Measurements from ENCODE around the gene BRF1.

BRF1 gene

GRCh38 chr14:105207996-105208737 is 92.6 kb downstream of the BRF1 start:
- H3K9me3 ChIP-seq (ENCODE audit: low read depth, low read length), result no peaks in the 10 kb centered on the region
- TF ChIP-seq EZH2 (IDR thresholded peaks at IDR 0.05) (no peak), FOXP2 (optimal IDR thresholded peaks at IDR 0.05; ENCODE audit: control extremely low read depth, extremely low read length, insufficient read depth) (no peak), POLR2AphosphoS5 (IDR thresholded peaks at IDR 0.05; ENCODE audit: borderline replicate concordance, low read depth, low read length) (no peak)
- no peak overlapping the region for H3K27ac ChIP-seq
- no peak overlapping the region for H3K4me3 ChIP-seq
- no peak for DNase-seq (ENCODE audit: low read depth, low spot score)
- no peak overlapping the region for H3K9ac ChIP-seq (ENCODE audit: insufficient read length)
- H3K36me3 ChIP-seq (ENCODE audit: insufficient read depth, low read length), result no peaks in the 10 kb centered on the region; the same call in 1 of the 2 replicates

- TF ChIP-seq FOXP2 (optimal IDR thresholded peaks at IDR 0.05; ENCODE audit: control extremely low read depth, extremely low read length, insufficient read depth) (no peak), POLR2AphosphoS5 (IDR thresholded peaks at IDR 0.05; ENCODE audit: borderline replicate concordance, low read depth, low read length) (no peak), EZH2 (IDR thresholded peaks at IDR 0.05) (no peak)
- DNase-seq (ENCODE audit: low read depth, low spot score), result no peak
- Histone ChIP-seq H3K27ac (no peak overlapping the region), H3K9me3 (ENCODE audit: low read depth, low read length) (no peaks in the 10 kb centered on the region), H3K36me3 (ENCODE audit: insufficient read depth, low read length) (no peaks in the 10 kb centered on the region; the same call in 1 of the 2 replicates), H3K4me3 (no peak overlapping the region), H3K9ac (ENCODE audit: insufficient read length) (no peak overlapping the region)
Observed at GRCh38 chr14:105207460-105207901, 93.3 kb downstream of the BRF1 start.

- H3K36me3 ChIP-seq (ENCODE audit: insufficient read depth, low read length), result no peaks in the 10 kb centered on the region; the same call in 1 of the 2 replicates
- no peak for DNase-seq (ENCODE audit: low read depth, low spot score)
- no peak overlapping the region for H3K27ac ChIP-seq
- H3K9ac ChIP-seq (ENCODE audit: insufficient read length), result no peak overlapping the region
- no peak overlapping the region for H3K4me3 ChIP-seq
- no peak for TF ChIP-seq POLR2AphosphoS5 (IDR thresholded peaks at IDR 0.05; ENCODE audit: borderline replicate concordance, low read depth, low read length)
- no peak for TF ChIP-seq EZH2 (IDR thresholded peaks at IDR 0.05)
- no peak for TF ChIP-seq FOXP2 (optimal IDR thresholded peaks at IDR 0.05; ENCODE audit: control extremely low read depth, extremely low read length, insufficient read depth)
- no peaks in the 10 kb centered on the region for H3K9me3 ChIP-seq (ENCODE audit: low read depth, low read length)
Observed at GRCh38 chr14:105206873-105207272, 93.9 kb downstream of the BRF1 start.

GRCh38 chr14:105205673-105206208 is 95.1 kb downstream of the BRF1 start:
- TF ChIP-seq POLR2AphosphoS5 (IDR thresholded peaks at IDR 0.05; ENCODE audit: borderline replicate concordance, low read depth, low read length), result no peak
- no peak for TF ChIP-seq EZH2 (IDR thresholded peaks at IDR 0.05)
- TF ChIP-seq FOXP2 (optimal IDR thresholded peaks at IDR 0.05; ENCODE audit: control extremely low read depth, extremely low read length, insufficient read depth), result no peak
- no peak for DNase-seq (ENCODE audit: low read depth, low spot score)
- no peak overlapping the region for H3K27ac ChIP-seq
- H3K36me3 ChIP-seq (ENCODE audit: insufficient read depth, low read length), result no peaks in the 10 kb centered on the region; the same call in 1 of the 2 replicates
- H3K4me3 ChIP-seq, result no peak overlapping the region
- H3K9me3 ChIP-seq (ENCODE audit: low read depth, low read length), result no peaks in the 10 kb centered on the region
- H3K9ac ChIP-seq (ENCODE audit: insufficient read length), result no peak overlapping the region

- TF ChIP-seq FOXP2 (optimal IDR thresholded peaks at IDR 0.05; ENCODE audit: control extremely low read depth, extremely low read length, insufficient read depth) (no peak), EZH2 (IDR thresholded peaks at IDR 0.05) (no peak), POLR2AphosphoS5 (IDR thresholded peaks at IDR 0.05; ENCODE audit: borderline replicate concordance, low read depth, low read length) (no peak)
- Histone ChIP-seq H3K9ac (ENCODE audit: insufficient read length) (no peak overlapping the region), H3K27ac (no peak overlapping the region)
Observed at GRCh38 chr14:105204931-105205672, 95.7 kb downstream of the BRF1 start.

GRCh38 chr14:105204206-105204930 is 96.4 kb downstream of the BRF1 start:
- no peaks in the 10 kb centered on the region for H3K9me3 ChIP-seq (ENCODE audit: low read depth, low read length)
- no peak overlapping the region for H3K4me3 ChIP-seq
- no peaks in the 10 kb centered on the region for H3K36me3 ChIP-seq (ENCODE audit: insufficient read depth, low read length)
- H3K27ac ChIP-seq, result no peak overlapping the region
- no peak overlapping the region for H3K9ac ChIP-seq (ENCODE audit: insufficient read length)
- no peak for DNase-seq (ENCODE audit: low read depth, low spot score)
- no peak for TF ChIP-seq FOXP2 (optimal IDR thresholded peaks at IDR 0.05; ENCODE audit: control extremely low read depth, extremely low read length, insufficient read depth)
- TF ChIP-seq EZH2 (IDR thresholded peaks at IDR 0.05), result no peak
- TF ChIP-seq POLR2AphosphoS5 (IDR thresholded peaks at IDR 0.05; ENCODE audit: borderline replicate concordance, low read depth, low read length), result no peak

More at GRCh38 chr14:105204931-105205672, 95.7 kb downstream of the BRF1 start:
- Histone ChIP-seq H3K4me3 (no peak overlapping the region), H3K9me3 (ENCODE audit: low read depth, low read length) (no peaks in the 10 kb centered on the region), H3K36me3 (ENCODE audit: insufficient read depth, low read length) (no peaks in the 10 kb centered on the region; the same call in 1 of the 2 replicates)
- DNase-seq (ENCODE audit: low read depth, low spot score), result no peak

- Histone ChIP-seq H3K36me3 (ENCODE audit: insufficient read depth, low read length) (no peaks in the 10 kb centered on the region), H3K27ac (no peak overlapping the region), H3K9ac (ENCODE audit: insufficient read length) (no peak overlapping the region), H3K9me3 (ENCODE audit: low read depth, low read length) (no peaks in the 10 kb centered on the region), H3K4me3 (no peak overlapping the region)
- DNase-seq (ENCODE audit: low read depth, low spot score), result no peak
- no peak for TF ChIP-seq FOXP2 (optimal IDR thresholded peaks at IDR 0.05; ENCODE audit: control extremely low read depth, extremely low read length, insufficient read depth)
- no peak for TF ChIP-seq POLR2AphosphoS5 (IDR thresholded peaks at IDR 0.05; ENCODE audit: borderline replicate concordance, low read depth, low read length)
- no peak for TF ChIP-seq EZH2 (IDR thresholded peaks at IDR 0.05)
Observed at GRCh38 chr14:105203701-105204100, 97.1 kb downstream of the BRF1 start.

Data from SK-N-MC (cell line).